ENCODE data around the gene RETREG2. TPM values are rescaled to one million over a fixed set of nuclear protein-coding genes. Genes with fewer than 3 reads are reported as not detected.

Gene RETREG2
- total RNA-seq, 2 donors from 2014 or later, result 43.4 to 46.0 TPM

DNA sequence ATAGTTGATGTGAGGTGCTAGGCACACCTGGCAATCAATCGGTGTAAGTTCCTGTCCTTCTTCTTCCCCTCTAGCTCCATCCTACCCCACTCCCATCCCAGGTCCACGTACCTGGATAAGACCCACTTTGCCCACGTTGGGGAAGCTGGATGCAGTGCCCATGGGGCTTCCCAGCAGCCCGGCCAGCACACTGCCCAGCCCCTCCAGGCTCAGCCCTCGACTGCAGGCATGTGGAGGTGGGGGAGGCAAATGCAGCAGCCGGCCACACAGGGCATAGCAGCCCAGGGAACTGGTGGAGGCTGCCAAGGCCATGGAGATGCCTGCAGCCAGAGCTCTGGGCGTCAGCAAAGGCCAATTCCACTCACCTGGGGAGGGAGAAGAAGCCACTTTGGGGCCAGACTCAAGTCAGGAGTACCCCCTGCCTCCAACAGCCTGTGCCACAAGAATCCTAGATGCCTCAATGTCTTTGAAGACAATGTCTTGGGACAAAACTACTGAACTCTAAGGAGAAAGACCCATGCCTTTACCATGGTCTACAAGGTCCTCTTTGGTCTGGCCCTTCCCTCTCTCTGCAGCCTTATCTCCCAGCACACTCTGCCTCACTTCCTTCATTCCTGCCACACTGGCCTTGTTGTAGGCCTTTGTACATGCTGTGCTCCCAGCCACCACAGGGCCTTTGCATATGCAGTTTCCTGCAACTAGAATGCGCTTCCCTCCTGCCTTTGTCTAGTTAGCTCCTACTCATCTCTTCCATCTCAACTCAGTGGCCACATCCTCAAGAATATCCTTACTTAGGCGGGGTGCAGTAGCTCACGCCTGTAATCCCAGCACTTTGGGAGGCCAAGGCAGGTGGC is 12.8 kb upstream of the RETREG2 start:
- intact Hi-C loops (cut with DNase I), result no loop called here
- no peak for DNase-seq
- no peak for ATAC-seq

DNA sequence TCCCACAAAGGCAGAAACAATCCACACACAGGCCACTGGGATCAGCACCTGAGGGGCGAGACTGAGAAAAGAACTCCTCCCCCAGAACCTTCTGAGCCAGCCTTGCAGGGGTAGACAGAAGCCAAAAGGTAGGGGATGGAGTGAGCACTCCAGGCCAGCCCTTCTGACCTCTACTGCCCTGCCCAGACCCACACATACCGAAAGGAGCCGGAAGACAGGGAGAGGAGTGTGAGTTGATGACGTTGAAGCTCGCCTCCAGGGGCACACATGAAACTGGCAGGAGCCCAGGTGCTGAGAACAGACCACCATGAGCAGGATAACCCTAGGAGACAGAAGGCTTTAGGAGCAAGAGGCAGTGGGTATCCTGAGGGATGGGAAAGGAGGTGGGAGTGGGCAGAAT is 10.1 kb upstream of the RETREG2 start:
- no peak for ATAC-seq
- intact Hi-C loops (cut with DNase I), result no loop called here
- no peak for DNase-seq

DNA sequence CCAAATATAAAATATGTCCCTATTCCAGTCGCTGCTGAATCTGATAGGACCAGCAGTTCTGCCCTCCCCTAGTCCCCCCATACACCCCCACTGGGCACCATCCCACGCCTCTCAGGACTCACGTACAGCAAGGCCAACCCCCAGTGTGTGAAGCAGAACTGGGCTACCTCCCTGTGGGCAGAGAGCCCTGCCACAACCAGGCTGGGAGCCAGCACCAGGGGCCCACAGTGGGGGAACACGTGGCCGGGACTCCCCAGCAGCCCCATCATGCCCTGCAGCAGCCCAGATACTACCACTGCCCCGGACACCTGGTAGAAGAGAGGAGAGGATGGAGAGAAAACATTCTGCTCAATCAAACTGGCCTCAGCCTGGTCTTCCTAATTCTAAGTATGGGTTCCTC is 9.5 kb upstream of the RETREG2 start:
- intact Hi-C loops (cut with DNase I), result no loop called here
- ATAC-seq (peak in 1 of 2 donors; percentile 39), DNase-seq (no peak)

DNA sequence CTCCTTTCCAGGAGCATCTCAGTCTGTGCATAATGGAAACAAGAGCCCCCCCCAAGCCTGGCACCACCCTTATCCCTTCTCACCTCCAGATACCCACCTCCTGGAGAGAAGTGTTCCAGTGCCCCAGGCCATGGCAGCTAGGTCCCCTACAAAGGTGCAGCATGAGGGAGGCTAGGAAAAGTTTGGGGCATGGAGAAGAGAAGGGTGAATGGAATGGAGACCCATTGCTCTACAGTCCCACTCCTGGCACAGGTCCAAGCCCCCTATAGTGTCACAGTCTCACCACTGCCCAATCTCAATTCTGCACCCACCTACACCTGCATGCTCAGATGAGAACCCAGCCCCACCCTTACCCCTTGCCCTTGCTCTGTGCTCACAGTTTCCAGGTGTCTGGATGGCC is 9.1 kb upstream of the RETREG2 start:
- no peak for ATAC-seq

DNA sequence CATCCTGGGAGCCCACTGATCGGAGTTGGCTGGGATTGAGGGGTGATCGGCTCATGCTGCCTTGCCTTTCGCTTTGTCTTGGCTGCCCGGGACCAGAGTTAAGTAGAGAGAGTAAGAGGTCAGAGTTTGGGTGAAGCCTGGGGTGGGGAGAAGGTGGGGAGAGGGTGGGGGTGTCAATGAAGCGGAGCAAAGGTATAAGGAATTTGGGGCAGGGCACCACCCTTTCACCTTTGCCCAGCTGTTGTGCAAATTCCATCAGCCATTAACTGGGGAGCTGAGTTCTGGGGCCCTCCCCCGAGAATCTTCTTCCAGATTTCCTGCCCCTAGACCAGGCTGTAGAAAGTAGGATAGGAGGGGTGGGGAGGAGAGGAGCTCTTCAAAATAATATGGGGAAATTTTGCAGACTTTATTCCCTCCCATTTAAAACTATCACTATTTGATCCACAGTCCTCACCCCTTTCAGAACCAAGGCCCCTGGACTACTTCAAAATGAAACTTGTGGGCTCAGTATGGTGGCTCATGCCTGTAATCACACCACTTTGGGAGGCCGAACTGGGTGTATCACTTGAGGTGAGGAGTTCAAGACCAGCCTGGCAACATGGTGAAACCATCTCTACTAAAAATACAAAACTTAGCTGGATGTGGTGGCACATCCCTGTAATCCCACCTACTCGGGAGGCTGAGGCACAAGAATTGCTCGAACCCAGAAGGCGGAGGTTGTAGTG is 8.0 kb upstream of the RETREG2 start, which contains the start of gene SLC23A3:
TSS of gene SLC23A3 (minus strand) at position 100 of the 725 bp plus-strand sequence. CDS start at position 55, 45 bp downstream.
- DNase-seq (no peak), ATAC-seq (no peak)
- intact Hi-C loops (cut with DNase I), result no loop called here

More for the DNA sequence above, 9.1 kb upstream of the RETREG2 start:
- intact Hi-C loops (cut with DNase I), result no loop called here
- DNase-seq, result no peak

DNA sequence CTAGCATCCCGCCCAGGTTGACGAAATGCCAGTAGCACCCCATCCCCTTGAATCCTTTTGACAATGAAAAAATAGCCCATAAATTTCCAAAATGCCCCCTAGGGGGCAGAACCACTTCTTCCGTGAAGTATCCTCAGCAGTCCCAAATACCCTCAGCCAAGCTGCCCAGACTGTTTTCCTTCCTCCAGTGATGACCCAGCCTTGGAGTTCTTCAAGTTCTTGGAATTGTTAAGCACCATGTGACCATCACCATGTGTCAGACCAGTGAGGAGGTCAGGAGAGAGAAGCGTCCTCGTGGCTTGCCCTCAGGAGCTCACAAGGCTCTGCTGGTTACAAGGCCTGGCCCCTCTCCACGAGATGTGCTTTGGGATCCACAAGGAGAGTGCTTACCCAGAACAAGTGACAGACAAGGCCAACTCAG is 6.8 kb upstream of the RETREG2 start:
- intact Hi-C loops (cut with DNase I), result no loop called here
- ATAC-seq, result peak; percentile 67 to 77
- peak; percentile 45 for DNase-seq

DNA sequence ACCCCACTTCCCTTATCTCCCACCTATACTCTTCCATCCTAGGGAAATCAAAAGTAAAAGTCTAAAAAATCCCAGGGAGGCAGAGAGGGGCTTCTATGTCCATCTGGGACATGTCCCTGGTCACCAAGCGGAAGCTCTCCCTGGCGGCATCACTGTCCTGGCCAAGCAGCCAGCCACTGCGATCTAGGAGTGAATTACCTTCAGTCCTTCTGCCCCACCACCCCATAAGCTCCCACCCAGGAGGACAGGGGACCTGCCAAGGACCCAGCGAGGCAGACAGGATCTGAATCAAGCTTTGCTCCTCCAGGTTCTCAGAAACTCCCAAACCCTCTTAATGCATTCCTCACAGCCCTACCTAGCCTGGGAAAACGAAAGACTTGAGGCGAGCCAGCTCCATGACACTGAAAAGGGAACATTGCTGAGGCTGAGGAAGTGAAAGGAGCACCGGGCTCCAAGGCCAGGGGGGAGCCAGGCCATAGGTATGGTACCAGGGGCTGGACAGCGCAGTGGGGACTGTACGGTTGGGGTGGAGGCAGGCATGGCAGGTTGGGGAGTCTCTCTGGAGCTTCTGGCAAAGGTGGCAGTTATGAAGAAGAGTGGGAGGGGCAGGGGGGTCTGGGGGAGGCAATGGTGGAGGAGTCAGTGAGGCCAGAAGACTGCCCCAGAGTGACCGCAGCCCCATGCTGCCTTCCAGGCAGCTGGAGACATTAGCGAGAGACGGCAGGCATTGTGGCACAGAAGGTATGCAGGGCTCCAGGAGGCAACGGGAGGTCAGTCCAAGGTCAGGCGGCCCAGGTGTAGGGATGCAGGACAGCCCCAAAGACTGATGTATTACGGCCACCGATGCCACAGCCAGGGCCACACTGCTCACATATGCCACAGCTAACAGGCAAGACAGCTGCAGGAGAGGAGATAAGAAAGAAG is 5.6 kb upstream of the RETREG2 start:
- ATAC-seq (no peak), DNase-seq (no peak)
- intact Hi-C loops (cut with DNase I), result no loop called here

DNA sequence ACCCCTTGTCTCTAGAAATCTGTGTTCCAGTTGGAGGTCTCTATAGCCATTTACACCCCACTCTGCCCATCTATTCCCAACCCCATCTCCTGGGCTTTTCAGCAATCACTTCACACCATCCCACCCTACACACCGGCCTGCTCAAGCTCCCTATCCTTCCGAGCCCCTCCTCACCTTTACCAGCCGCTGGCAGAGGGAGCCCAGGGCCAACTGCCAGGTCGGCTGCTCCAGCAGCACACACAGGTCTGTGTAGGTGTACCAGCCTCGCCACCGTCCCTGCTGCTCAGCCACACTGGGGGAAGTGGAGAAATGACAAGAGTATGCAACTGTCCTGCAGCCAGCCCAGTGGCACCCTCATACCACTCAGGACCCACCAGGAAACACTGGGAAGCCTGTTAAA is 4.9 kb upstream of the RETREG2 start:
- ATAC-seq (no peak), DNase-seq (no peak)
- intact Hi-C loops (cut with DNase I), result no loop called here

DNA sequence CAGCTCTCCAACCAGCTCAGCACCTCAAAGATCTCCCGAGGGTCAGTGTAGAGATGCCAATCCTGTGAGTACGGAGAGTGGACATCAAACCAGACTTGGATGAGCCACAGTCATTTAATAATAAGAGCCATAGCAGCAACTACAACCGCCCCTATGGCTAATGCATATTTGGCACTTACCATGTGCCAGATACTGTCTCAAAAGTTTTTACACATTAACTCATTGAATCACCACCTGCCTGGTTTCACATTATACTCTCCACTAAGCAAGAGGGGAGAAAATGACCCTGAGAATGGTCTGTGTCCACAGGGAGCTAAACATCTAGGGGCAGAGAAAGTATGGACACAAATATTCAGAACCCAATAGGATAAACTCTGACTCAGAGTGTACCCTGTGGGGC is 3.9 kb upstream of the RETREG2 start:
- intact Hi-C loops (cut with DNase I), result no loop called here
- ATAC-seq, result no peak
- DNase-seq, result no peak

DNA sequence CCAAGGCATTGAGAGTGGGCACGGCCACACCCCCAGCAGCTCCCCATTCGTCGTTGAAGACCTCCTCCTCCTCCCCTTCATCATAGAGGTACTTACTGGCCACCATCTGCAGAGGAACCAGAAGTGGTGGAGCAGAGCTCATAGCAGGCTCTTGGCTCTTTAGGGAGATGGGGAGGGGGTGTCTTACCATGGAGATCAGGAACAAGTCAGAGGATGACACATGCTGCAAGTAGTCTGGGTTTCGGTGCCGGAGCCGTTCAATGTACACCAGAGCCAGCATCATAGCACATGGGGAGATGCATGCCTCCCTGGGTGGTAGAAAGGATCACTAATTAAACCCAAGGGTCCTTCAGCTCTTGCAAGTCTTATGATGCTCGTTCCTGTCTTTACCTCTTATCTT is 3.3 kb upstream of the RETREG2 start:
- DNase-seq, result no peak
- intact Hi-C loops (cut with DNase I), result loop anchor here (5.0 kb wide), 1 partner anchor 42 kb away; the partner anchor contains the start of gene ABCB6 (in 2 of the 2)
- ATAC-seq, result no peak

DNA sequence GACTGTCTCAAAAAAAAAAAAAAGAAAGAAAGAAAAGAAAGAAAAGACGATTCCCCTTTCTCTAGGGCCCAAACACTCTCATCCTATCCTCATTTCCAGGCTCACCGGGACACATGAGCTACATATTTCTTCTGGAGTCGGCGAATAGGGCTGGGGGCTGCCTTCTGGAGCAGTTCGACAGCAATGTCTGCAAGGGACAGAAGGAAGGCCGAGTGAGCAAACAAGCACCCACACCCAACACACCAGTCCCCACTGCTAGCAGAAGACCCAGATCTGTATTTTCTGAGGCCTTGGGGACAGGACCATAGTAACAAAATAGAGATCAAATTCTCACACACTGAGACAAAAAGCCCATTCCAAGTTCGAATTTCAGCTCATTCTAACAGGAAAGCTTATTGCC is 2.6 kb upstream of the RETREG2 start:
- intact Hi-C loops (cut with DNase I), result loop anchor here (5.0 kb wide), 1 partner anchor 42 kb away; the partner anchor contains the start of gene ABCB6 (in 2 of the 2)
- no peak for ATAC-seq
- DNase-seq, result no peak

DNA sequence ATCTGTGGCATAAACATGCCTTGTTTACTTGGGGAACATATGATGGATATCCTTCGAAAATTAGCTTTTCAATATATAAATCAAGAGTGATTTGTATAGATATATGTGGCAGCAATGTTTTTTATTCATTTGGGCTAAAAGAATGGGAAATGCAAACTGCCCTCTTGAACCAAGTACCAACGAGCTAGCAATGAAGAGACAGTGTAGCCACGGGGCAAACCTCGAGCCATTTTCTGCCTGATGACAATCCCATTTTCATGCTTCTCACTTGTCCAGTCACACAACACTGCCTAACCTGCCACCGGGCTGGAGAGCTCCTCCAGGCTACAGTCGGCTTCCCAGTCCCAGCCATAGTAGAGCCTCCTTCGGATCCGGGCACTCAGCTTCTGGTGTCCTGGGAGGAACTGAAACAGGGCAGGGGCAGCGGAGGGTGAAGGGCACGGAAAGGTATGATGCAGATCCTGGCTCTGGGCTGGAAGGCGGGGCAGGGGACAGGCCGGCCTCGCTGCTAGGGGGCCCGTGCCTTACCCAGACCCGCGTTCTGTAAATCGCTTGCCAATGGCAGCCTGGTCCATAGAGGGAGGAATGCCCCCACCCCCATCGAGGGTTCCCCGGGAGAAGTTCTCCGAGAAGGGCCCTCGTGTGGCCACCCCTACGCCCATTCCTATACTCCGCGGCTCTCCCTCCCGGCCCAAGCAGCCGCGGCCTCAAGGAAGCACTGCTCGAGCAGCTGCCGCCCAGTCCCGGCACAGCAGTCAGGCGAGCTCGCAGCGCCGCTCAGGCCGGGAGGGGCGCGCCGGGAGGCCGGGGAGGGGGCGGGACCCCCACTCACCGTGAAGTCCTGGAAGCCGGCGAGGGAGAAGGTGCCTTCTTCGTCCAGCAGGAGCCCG is 1.9 kb upstream of the RETREG2 start:
- ATAC-seq, result peak; percentile 38 to 40
- intact Hi-C loops (cut with DNase I), result loop anchor here (5.0 kb wide), 1 partner anchor 41 kb away; the partner anchor contains the start of gene ABCB6 (in 2 of the 2)
- DNase-seq, result peak; percentile 49

DNA sequence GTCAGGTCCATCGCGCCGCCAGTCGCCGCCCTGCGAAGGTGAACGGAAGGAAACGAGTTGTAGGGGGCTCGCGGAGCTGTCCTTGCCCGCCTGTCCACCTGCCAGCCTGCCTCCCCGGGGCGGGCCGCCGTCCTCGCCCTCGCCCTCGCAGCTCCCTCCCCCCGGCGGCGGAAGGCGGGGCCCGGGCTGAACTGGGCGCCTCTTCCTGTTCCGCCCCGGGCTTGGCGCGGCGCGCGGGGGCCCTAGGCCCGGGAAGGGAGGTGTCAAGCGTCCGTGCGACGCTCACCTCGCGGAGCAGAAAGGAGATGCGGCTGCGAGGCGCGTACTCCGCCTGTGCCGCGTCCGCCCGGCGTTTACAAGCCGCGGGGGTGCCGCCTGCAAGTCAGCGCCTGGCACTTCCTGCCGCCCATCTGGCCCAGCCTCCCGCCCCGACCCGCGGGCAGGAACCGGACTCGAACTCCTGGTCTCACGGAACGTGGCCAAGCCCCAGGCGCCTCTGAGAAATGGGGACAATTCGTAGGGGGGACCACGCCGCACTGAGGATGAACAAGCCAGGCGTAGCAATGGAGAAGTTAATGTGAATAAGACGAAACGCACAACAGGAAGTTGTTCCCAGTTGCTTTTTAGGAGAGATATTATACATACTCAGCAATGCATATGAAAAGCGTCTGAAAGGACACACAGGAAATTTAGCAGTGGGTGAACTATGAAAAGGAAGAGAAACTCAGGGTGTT is 1.1 kb upstream of the RETREG2 start, which contains the start of gene CNPPD1:
TSS of gene CNPPD1 (minus strand) at position 108 of the 734 bp plus-strand sequence. CDS start at position 11, 97 bp downstream.
- ATAC-seq (peak; percentile 91), DNase-seq (peak; percentile 90)
- intact Hi-C loops (cut with DNase I), result loop anchor here (5.0 kb wide), 1 partner anchor 40 kb away; the partner anchor contains the start of gene ABCB6 (in 2 of the 2)

DNA sequence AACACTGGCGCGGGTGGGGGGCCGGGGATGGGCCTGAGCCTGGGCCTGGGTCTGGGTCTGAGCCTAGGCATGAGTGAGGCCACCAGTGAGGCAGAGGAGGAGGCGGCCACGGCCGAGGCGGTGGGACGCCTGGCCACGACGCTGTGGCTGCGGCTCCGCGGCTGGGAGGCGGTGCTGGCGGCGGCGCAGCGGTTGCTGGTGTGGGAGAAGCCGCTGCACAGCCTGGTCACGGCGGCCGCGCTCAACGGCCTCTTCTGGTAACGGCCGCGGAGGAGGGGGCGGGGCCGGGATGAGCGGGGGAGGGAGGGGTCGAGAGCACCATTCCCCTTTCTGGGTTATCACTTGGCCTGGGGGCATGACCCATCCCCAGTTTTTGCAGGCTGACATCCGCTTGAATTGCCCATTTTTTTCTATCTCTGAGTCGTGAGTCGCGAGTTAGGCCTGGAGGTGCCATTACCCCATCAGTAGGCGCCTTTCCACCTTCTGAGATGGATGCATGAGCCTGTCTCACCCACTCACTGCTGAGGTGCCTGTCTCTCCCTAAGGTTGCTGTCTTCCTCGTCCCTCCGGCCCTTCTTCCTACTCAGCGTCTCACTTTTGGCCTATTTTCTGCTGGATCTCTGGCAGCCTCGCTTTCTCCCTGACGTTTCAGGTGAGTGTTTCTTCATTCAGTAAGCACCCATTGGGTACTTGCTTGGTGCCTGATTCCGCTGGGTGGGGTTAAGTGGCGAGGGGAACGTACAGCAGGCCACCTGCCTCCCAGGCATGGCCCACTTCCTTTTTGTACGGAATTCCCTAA is 501 bp downstream of the RETREG2 start:
- DNase-seq (peak; percentile 62), ATAC-seq (peak; percentile 5 to 20)
- intact Hi-C loops (cut with DNase I), result loop anchor here (5.0 kb wide), 1 partner anchor 39 kb away; the partner anchor contains the start of gene ABCB6 (in 2 of the 2)

DNA sequence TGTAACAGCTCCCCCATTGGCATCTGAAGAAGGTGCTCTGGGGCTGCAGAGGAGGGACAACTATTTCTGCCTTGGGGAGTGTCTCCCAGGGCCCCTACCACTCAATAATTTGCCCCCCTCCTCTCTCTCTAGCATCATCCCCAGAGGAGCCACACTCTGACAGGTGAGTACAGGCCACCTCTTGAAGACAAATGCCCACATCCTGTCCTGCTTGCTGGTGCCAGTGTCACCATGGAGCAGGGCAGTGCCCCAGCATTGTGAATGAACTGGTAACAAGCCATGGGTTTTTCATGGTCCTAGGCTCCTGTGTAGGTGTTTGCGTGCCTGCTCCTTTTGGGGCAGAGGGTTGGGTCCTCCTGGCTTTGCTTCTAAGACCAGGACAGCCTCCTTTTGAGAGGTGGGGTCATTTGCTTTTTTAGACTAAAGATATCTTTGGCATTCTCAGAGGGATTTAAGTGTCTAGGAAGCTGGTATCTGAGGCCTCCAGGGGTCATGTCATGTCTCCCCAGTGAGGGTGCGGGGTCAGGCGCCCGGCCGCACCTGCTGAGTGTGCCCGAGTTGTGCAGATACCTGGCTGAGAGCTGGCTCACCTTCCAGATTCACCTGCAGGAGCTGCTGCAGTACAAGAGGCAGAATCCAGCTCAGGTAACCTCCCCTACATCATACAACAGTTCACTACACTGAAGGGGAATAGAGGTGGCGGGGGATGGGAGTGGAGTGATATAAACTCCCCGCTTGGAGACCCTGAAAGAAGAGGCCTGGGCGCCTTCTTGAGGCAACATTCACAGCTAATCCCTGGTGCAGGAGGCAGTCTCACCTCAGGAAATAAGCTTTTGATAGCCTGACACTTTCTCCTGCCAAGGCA is 1.8 kb downstream of the RETREG2 start:
- DNase-seq (no peak), ATAC-seq (no peak)
- intact Hi-C loops (cut with DNase I), result loop anchor here (5.0 kb wide), 1 partner anchor 37 kb away; the partner anchor contains the start of gene ABCB6 (in 2 of the 2)

Measured in left cardiac atrium (tissue), 4 donors.